SKM-1 treated with dmso at 0.1 percent for 144 hours (cell line): ENCODE data around the gene TEKTIP1.
A peak's percentile ranks its signal among the peaks of the same experiment; 100 is the strongest.

Source experiments
- DNase-seq: peaks from one replicate; lab custom pipeline; 2025; ENCODE audit not compliant: unreplicated experiment; lab: John Stamatoyannopoulos, UW

TEKTIP1 gene

GRCh38 chr19:3536429-3537100 lies 2.4 kb upstream of the TEKTIP1 start:
- DNase-seq, result no peak

DNA sequence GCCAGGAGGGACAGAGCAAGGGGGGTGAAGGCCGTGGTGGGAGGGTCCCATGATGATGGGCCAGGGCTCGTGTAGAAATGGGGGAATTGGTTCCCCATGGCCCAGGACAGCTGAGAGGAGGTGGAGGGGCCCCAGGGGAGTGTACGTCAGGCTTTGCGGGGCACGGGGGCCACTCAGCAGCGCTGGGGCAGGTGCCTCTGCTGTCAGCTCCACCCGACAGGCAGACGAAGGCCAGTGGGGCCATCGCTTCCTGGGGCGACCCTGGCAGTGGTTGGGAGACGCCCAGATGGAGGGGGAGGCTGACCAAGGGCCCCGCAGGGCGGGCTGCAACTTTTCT lies 1.9 kb upstream of the TEKTIP1 start:
- no peak for DNase-seq

GRCh38 chr19:3537438-3538240 lies 1.3 kb upstream of the TEKTIP1 start:
- peak; percentile 34 for DNase-seq

- DNase-seq, result no peak
These were observed 580 bp upstream of the TEKTIP1 start for GRCh38 chr19:3538258-3538929.

GRCh38 chr19:3539756-3540118 lies 763 bp downstream of the TEKTIP1 start:
- DNase-seq, result no peak

- DNase-seq, result no peak
These were observed 4.4 kb downstream of the TEKTIP1 start for GRCh38 chr19:3543150-3544057.

- no peak for DNase-seq
These were observed 5.0 kb downstream of the TEKTIP1 start for GRCh38 chr19:3544058-3544376.

GRCh38 chr19:3544742-3545668 lies 6.0 kb downstream of the TEKTIP1 start:
- peak; percentile 50 for DNase-seq

GRCh38 chr19:3545669-3546034 lies 6.7 kb downstream of the TEKTIP1 start:
- no peak for DNase-seq

GRCh38 chr19:3546119-3546518 lies 7.1 kb downstream of the TEKTIP1 start:
- DNase-seq, result no peak

DNA sequence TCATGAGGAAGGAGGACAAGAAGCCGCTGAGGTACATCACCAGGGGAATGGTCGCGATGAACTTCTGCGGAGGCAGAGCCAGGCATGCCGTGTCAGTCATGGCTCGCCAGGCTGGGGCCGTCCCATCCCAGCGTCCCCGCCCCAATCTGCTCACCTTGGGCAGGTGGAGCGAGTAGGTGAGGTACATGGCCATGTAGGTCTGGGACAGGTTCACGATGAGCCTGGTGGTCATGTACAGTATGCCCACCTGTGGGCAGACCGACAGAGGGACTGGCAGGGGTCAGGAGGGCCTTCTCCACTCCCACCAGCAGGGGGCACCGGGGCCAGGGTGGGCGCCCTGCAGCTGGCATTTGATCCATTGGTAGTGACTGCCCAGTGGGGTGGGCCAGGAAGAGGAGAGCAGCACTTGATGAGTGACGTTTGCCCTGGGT lies 8.3 kb downstream of the TEKTIP1 start:
- no peak for DNase-seq

DNA sequence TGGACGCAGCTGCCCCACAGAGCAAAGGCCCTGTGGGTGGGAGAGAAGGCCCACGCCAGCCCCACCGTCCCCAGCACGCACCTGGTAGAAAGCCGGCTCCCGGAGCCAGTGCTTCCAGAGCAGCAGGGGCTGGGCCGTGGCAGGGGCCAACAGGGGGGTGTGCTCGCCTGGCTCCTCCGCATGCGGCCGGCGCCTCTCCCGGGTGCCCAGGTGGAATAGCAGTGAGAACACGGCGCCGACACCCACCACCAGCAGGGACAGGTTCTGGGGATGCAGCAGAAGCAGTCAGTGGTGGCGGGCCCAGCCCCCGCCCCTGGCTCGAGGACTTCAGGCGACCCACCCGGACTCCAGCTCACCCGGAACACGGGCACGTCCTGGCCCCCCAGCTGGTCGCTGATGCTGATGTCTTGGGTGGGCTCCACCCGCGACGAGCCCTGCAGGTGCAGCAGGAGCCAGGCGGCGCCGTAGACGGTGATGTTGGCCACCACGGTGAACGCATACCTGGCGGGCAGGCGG lies 8.9 kb downstream of the TEKTIP1 start:
- no peak for DNase-seq

DNA sequence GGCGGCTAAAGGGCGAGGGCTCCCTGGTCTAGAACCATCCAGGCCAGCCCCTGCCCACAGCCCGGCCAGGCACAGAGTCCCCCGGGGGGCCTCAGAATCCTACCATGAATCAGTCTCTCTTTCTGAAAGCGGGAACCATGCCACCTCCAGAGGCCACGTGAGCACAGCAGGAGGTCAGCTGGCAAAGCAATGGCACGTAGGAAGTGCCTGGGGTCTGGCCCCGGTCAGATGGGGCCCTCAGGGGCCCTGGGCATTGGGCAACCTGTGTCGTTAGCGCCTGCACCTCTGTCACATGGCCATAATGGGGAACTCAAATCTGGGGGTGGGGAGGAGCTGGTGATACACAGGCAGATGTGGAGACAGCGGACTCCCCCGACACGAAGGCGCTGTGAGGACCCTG lies 9.6 kb downstream of the TEKTIP1 start:
- peak; percentile 72 for DNase-seq

DNA sequence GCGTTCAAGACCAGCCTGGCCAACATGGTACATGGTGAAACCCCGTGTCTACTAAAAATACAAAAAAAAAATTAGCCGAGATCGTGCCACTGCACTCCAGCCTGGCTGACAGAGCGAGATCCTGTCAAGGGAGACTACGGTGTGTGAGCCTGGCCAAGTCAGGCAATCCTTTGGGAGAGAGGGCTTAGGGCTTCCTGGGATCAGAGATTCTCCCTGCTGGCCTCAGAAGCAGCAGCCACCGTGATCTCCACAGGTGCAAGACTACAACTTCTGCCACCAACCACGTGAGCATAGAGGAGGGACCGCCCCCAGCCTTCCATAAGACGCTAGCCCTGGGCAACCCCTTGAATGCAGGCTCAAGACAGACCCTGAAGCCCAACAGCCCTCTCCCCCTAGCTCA lies 10.8 kb downstream of the TEKTIP1 start:
- DNase-seq, result no peak

DNA sequence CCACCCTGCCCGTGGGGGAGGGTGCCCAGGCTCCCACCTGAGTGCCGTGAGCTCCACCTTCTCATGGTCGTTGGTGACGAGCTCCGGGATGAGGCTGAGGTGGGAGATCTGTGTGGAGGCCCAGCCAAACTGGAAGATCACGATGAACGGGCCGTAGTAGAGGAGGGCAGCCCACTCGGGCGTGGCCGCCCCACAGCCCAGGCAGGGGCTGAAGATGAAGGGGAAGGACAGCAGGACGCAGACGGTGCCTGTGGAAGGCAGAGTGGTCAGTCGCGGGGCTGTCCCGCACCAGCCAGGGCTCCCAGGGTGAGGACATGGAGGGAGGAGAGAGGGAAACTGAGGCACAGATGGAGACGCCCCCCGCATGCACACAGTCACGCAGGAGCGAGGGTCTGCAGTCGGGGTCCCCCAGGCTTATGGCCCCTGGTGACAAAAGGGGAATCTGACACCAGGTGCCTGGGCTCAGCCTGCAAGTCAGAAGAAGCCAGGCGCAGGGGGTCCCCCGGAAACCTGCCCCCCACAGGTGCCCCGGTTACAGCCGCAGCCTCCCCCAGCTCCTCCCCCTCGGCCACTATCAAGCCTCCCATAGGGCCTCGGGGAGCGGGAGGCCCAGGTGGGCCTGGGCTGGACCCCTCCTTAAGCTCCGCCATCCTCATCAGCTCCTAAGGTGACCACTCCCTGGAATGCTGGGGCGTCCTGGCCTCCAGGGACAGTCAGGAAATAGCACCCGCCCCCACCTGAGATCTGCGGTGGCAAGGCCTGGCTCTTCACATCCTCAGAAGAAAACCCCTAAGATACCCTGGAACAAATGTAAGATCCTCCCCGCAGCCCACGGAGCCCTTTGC lies 12.2 kb downstream of the TEKTIP1 start:
- no peak for DNase-seq

DNA sequence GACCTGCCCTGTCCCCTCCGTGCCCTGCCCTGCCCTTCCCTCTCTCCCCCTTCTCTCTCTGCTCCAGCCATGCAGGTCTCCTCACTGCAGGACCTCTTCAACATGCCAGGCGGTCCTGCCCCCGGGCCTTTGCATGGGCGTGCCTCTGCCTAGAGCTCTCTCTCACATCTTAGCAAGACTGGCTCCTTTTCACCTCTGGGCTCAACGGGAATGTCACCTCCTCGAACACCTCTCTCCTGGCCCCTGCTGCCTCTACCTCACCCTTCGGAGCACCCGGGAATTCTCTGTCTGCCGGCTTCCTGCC lies 12.8 kb downstream of the TEKTIP1 start:
- no peak for DNase-seq

DNA sequence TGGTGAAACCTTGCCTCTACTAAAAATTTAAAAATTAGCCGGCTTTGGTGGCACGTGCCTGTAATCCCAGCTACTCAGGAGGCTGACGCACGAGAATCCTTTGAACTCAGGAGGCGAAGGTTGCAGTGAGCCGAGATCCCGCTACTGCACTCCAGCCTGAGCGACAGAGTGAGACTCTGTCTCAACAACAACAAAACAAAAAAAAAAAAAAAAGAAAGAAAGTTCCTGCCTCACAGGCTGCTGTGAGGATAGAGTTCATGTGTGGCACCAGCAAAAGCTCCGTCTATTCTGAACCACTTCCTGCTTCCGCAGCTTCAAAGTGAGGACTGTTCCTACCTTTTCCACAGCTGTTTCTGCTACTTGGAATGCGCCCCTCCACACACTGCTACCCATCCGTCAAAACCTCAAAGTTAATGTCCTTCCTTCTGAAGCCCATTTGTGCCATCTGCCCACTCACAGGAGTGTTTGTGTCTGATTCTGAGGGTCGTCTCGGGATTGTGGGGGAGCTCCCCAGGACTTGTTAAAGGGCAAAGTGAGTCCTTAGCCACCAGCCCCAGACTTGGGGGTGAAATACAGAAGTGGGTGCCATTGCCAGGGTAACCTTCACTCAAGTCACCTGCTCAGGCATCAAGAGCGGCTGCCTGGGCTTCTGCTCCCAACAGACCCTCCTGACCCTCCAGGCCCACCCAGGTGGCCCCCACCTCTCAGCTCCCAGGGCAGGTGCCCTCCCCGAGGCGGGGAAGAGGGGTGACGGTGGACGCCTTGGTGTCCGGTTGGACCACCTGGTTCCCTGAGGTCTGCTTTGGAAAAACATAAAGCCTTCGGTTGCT lies 15.5 kb downstream of the TEKTIP1 start:
- DNase-seq, result no peak

DNA sequence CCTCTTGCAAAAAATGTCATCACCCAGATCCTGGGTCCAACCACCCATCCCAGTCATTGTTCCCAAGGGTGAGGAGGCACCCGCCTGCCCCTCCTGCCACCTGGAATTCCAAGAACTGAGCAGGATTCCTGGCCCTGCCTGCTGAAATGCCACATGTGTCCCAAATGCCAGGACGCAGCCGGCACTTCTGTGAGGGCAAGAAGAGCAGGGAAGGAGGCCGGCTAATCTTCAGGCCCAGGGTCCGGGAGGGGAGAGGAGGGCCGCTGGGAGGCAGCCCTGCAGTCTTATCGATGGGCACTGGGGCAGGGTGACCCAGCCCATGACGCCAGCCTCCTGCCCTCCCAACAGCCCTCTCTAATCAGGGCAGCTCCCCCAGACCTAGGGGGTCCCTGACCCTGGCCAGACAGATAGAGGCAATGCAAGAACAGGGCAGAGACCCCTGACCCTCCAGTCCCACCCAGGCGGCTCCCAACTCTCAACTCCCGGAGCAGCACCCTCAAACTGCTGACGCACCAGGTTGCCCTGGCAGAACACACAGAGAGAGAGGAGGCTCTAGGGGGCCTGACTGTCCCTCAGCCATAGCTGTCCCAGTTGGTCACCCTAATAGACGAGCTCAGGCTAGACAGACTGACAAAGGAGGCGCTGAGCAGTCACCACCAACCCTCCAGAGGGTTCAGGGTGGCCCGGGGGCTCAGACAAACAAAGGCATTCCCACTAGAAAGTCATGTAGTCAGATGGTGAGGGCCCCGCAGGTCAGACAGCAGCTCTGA lies 16.9 kb downstream of the TEKTIP1 start:
- DNase-seq, result no peak
